Activated CD4-positive, alpha-beta memory T cell treated with anti-CD3 and anti-CD28 coated beads, Interleukin-2, amount 10 ng/mL, durations not matched to agents 7 days and 5 days (primary cell): Measurements from ENCODE around the gene ALS2. TPM values are rescaled to one million over a fixed set of nuclear protein-coding genes. Genes with fewer than 3 reads are reported as not detected.
"Not testable (repeated sequence)": the region's sequence is repeated elsewhere in the genome, so short reads cannot be mapped to it uniquely, and the experiment has no call there.

Source experiments
- CTCF ChIA-PET: fragments of 350-600 bp; sonication (Branson Sonifier 250); formaldehyde crosslinking; loops from one replicate; lab custom pipeline; 2021; ENCODE audit warnings: antibody characterized with exemption, inconsistent platforms; lab: Charles Lee
- POLR2A ChIA-PET: fragments of 350-600 bp; sonication (Branson Sonifier 250); formaldehyde crosslinking; loops from one replicate; lab custom pipeline; 2021; ENCODE audit warnings: antibody characterized with exemption; lab: Charles Lee
- DNase-seq: peaks from one replicate; pipeline ENCODE4 v3.0.0-alpha.2; 2020
- H3K27ac Mint-ChIP-seq: one replicate; pipeline ENCODE4 v1.8.0; 2021; ENCODE audit warnings: mild to moderate bottlenecking, mixed read lengths
- H3K27me3 Mint-ChIP-seq: one replicate; pipeline ENCODE4 v1.8.0; 2021; ENCODE audit warnings: mixed read lengths
- H3K36me3 Mint-ChIP-seq: one replicate; pipeline ENCODE4 v1.8.0; 2021; ENCODE audit warnings: low read depth, mixed read lengths
- H3K4me1 Mint-ChIP-seq: one replicate; pipeline ENCODE4 v1.8.0; 2021; ENCODE audit warnings: mixed read lengths
- H3K4me3 Mint-ChIP-seq: one replicate; pipeline ENCODE4 v1.8.0; 2021; ENCODE audit warnings: mild to moderate bottlenecking, mixed read lengths
- H3K9me3 Mint-ChIP-seq: one replicate; pipeline ENCODE4 v1.8.0; 2021; ENCODE audit warnings: mixed read lengths
- total RNA-seq, 2 experiments: library from RNA; stranded (reverse); gene quantifications; one replicate each; pipeline ENCODE4 v1.2.3, GENCODE V29; 2021

ALS2 gene
- total RNA-seq, 2 experiments from 2014 or later, result 13.3 to 13.5 TPM

DNA sequence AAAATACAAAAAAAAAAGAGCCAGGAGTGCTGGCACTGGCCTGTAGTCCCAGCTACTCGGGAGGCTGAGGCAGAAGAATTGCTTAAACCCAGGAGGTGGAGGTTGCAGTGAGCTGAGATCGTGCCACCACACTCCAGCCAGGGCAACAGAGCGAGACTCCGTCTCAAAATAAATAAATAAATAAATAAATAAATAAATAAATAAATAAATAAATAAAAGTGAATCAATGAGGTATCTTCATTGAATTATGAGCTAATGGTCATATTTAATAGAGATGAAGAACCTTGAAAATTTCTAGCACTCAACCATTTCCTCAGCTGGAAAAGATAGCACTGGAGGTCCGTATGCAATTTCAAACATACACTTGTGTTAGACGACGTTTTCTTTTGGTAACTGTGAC lies 16.3 kb downstream of the ALS2 start:
- H3K4me3 Mint-ChIP-seq, DNase-seq, H3K4me1 Mint-ChIP-seq, H3K9me3 Mint-ChIP-seq, H3K27ac Mint-ChIP-seq, H3K27me3 Mint-ChIP-seq: not testable (repeated sequence)
- H3K36me3 Mint-ChIP-seq, result peaks cover 11% of the 10 kb centered on the region
- CTCF ChIA-PET, result interaction anchor here (1.3 kb wide), 1 partner anchor 16 kb away, joined by 4 read pairs; the partner anchor contains the start of gene ALS2
- POLR2A ChIA-PET, result interaction anchor here (1.7 kb wide), 1 partner anchor 9 kb away, joined by 5 read pairs; no protein-coding TSS in a partner anchor

GRCh38 chr2:201761101-201761500 lies 19.6 kb downstream of the ALS2 start:
- H3K27me3 Mint-ChIP-seq, result no peaks in the 10 kb centered on the region
- no peak overlapping the region for H3K4me3 Mint-ChIP-seq
- DNase-seq, result no peak
- no peaks in the 10 kb centered on the region for H3K4me1 Mint-ChIP-seq
- ChIA-PET POLR2A (interaction anchor here (2.1 kb wide), 1 partner anchor 20 kb away, joined by 5 read pairs; the partner anchor contains the start of gene ALS2), CTCF (no interaction called here)
- no peak overlapping the region for H3K27ac Mint-ChIP-seq
- H3K9me3 Mint-ChIP-seq, result no peaks in the 10 kb centered on the region
- peaks cover 5% of the 10 kb centered on the region for H3K36me3 Mint-ChIP-seq

DNA sequence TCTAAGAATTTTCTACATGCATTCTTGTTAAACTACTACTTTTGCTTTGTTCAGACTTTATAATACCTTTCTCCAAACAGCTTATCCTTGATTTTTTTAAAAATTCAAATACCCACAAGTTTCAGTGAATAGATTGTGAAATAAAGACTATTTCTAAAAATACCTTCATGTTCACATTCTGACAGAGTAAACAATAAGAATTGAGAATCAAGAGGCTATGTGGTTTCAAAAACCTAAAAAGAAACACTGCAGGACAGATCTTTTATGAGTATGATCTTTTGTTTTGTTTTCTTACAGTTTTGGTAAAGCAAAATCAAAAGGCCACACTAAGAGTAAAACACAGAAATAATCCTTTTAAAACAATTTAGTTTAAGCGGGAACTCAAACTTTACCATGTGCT lies 21.2 kb downstream of the ALS2 start:
- no peak overlapping the region for H3K27ac Mint-ChIP-seq
- ChIA-PET CTCF (interaction anchor here (1.2 kb wide), 1 partner anchor 72 kb away, joined by 4 read pairs; no protein-coding TSS in a partner anchor), POLR2A (no interaction called here)
- H3K4me1 Mint-ChIP-seq, result no peaks in the 10 kb centered on the region
- peaks cover 5% of the 10 kb centered on the region for H3K36me3 Mint-ChIP-seq
- H3K4me3 Mint-ChIP-seq, result no peak overlapping the region
- no peaks in the 10 kb centered on the region for H3K9me3 Mint-ChIP-seq
- H3K27me3 Mint-ChIP-seq, result no peaks in the 10 kb centered on the region
- no peak for DNase-seq

GRCh38 chr2:201758873-201759272 lies 21.9 kb downstream of the ALS2 start:
- POLR2A ChIA-PET, result no interaction called here
- H3K27me3 Mint-ChIP-seq, result no peaks in the 10 kb centered on the region
- H3K4me1 Mint-ChIP-seq, result no peaks in the 10 kb centered on the region
- H3K36me3 Mint-ChIP-seq, result peaks cover 5% of the 10 kb centered on the region
- no peak overlapping the region for H3K27ac Mint-ChIP-seq
- CTCF ChIA-PET, result interaction anchor here (1.2 kb wide), 1 partner anchor 71 kb away, joined by 4 read pairs; no protein-coding TSS in a partner anchor
- no peak for DNase-seq
- no peaks in the 10 kb centered on the region for H3K9me3 Mint-ChIP-seq
- no peak overlapping the region for H3K4me3 Mint-ChIP-seq

GRCh38 chr2:201758234-201758633 lies 22.5 kb downstream of the ALS2 start:
- Mint-ChIP-seq H3K4me1 (no peaks in the 10 kb centered on the region), H3K9me3 (no peaks in the 10 kb centered on the region), H3K27ac (no peak overlapping the region), H3K27me3 (no peaks in the 10 kb centered on the region), H3K36me3 (peaks cover 5% of the 10 kb centered on the region), H3K4me3 (no peak overlapping the region)
- CTCF ChIA-PET, result no interaction called here
- no peak for DNase-seq
- POLR2A ChIA-PET, result no interaction called here

GRCh38 chr2:201754717-201755415 lies 25.9 kb downstream of the ALS2 start:
- no peak overlapping the region for H3K4me3 Mint-ChIP-seq
- H3K27me3 Mint-ChIP-seq, result no peaks in the 10 kb centered on the region
- H3K4me1 Mint-ChIP-seq, result no peaks in the 10 kb centered on the region
- ChIA-PET CTCF (interaction anchor here (0.7 kb wide), 1 partner anchor 21 kb away, joined by 3 read pairs; no protein-coding TSS in a partner anchor), POLR2A (no interaction called here)
- no peak for DNase-seq
- H3K36me3 Mint-ChIP-seq, result no peaks in the 10 kb centered on the region
- no peak overlapping the region for H3K27ac Mint-ChIP-seq
- no peaks in the 10 kb centered on the region for H3K9me3 Mint-ChIP-seq

GRCh38 chr2:201751566-201751965 lies 29.2 kb downstream of the ALS2 start:
- ChIA-PET CTCF (no interaction called here), POLR2A (no interaction called here)
- Mint-ChIP-seq H3K9me3 (no peaks in the 10 kb centered on the region), H3K4me1 (no peaks in the 10 kb centered on the region), H3K36me3 (no peaks in the 10 kb centered on the region), H3K4me3 (no peak overlapping the region), H3K27ac (no peak overlapping the region), H3K27me3 (no peaks in the 10 kb centered on the region)
- DNase-seq, result no peak

- H3K27me3 Mint-ChIP-seq, result no peaks in the 10 kb centered on the region
- H3K4me1 Mint-ChIP-seq, result no peaks in the 10 kb centered on the region
- no peaks in the 10 kb centered on the region for H3K36me3 Mint-ChIP-seq
- no peak for DNase-seq
- POLR2A ChIA-PET, result no interaction called here
- no peaks in the 10 kb centered on the region for H3K9me3 Mint-ChIP-seq
- H3K27ac Mint-ChIP-seq, result no peak overlapping the region
- no peak overlapping the region for H3K4me3 Mint-ChIP-seq
- CTCF ChIA-PET, result no interaction called here
Measured at GRCh38 chr2:201746551-201746950, 34.2 kb downstream of the ALS2 start.

- no peak for DNase-seq
- no peaks in the 10 kb centered on the region for H3K27me3 Mint-ChIP-seq
- H3K9me3 Mint-ChIP-seq, result peaks cover 11% of the 10 kb centered on the region
- no peak overlapping the region for H3K4me3 Mint-ChIP-seq
- ChIA-PET CTCF (no interaction called here), POLR2A (no interaction called here)
- peaks cover 1% of the 10 kb centered on the region for H3K4me1 Mint-ChIP-seq
- peaks cover 23% of the 10 kb centered on the region for H3K36me3 Mint-ChIP-seq
- no peak overlapping the region for H3K27ac Mint-ChIP-seq
Measured at GRCh38 chr2:201735486-201735885, 45.2 kb downstream of the ALS2 start.

GRCh38 chr2:201734111-201734510 lies 46.6 kb downstream of the ALS2 start:
- DNase-seq, result no peak
- peaks cover 11% of the 10 kb centered on the region for H3K9me3 Mint-ChIP-seq
- H3K36me3 Mint-ChIP-seq, result peaks cover 23% of the 10 kb centered on the region
- ChIA-PET CTCF (no interaction called here), POLR2A (no interaction called here)
- no peaks in the 10 kb centered on the region for H3K27me3 Mint-ChIP-seq
- H3K4me1 Mint-ChIP-seq, result peaks cover 1% of the 10 kb centered on the region
- H3K4me3 Mint-ChIP-seq, result no peak overlapping the region
- H3K27ac Mint-ChIP-seq, result no peak overlapping the region

- peaks cover 1% of the 10 kb centered on the region for H3K4me1 Mint-ChIP-seq
- POLR2A ChIA-PET, result no interaction called here
- H3K27ac Mint-ChIP-seq, result no peak overlapping the region
- peaks cover 11% of the 10 kb centered on the region for H3K9me3 Mint-ChIP-seq
- no peak overlapping the region for H3K4me3 Mint-ChIP-seq
- H3K27me3 Mint-ChIP-seq, result no peaks in the 10 kb centered on the region
- peaks cover 21% of the 10 kb centered on the region for H3K36me3 Mint-ChIP-seq
- no peak for DNase-seq
- CTCF ChIA-PET, result no interaction called here
Measured at GRCh38 chr2:201733544-201733943, 47.2 kb downstream of the ALS2 start.

DNA sequence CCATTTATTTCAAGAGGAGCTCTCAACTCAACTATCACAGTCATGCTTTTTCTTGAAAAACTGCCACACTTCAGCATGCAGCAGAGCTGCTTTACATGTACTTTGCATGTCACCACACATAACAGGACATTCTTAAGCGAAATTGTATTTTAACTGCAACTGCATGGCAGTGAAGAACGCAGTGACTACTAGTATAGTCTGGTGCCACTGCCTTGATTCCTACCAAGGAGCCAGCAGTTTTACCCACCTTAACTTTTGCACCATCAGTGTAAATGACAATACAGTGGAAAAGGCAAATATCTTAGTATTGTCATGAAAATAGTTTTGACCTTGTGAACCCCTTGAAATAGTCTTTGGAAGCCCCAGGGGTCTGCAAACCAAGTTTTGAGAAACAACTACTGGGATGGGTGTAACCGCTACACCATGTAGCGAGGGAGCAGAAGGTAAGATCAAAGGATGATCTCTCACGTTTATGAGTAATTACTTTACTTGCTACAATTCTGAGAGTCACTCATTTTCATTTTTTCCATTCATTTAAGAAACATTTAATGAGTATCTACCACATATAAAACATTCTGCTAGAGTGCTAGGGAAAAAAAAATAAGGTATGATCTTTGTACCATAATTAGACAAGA lies 50.0 kb downstream of the ALS2 start:
- Mint-ChIP-seq H3K36me3 (peaks cover 8% of the 10 kb centered on the region), H3K27ac (no peak overlapping the region), H3K4me3 (no peak overlapping the region), H3K9me3 (peaks cover 6% of the 10 kb centered on the region), H3K4me1 (peaks cover 1% of the 10 kb centered on the region), H3K27me3 (no peaks in the 10 kb centered on the region)
- DNase-seq, result no peak
- POLR2A ChIA-PET, result no interaction called here
- CTCF ChIA-PET, result interaction anchor here (1.0 kb wide), 1 partner anchor 252 kb away, joined by 3 read pairs; no protein-coding TSS in a partner anchor

DNA sequence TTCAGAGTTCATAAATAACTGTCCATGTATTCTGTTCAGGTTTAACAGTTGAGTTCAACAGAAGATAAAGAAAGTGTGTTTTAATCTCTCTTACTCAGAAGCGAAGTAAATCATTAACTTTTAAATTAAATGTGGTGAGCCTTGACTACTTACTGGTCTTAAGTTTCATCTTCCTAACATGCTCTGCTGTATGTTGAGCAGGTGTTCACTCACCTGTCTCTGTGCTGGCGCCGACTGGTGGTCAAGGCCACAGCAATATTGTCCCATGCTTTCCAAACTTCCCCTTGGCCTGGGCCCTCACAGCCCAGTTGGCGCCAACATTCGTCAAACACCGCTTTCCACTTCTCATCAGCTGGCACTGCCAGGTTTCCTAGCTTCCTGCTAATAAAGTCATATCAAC lies 65.3 kb downstream of the ALS2 start:
- H3K27me3 Mint-ChIP-seq, result no peaks in the 10 kb centered on the region
- CTCF ChIA-PET, result no interaction called here
- H3K4me1 Mint-ChIP-seq, result no peaks in the 10 kb centered on the region
- POLR2A ChIA-PET, result no interaction called here
- no peak for DNase-seq
- H3K27ac Mint-ChIP-seq, result no peak overlapping the region
- no peak overlapping the region for H3K4me3 Mint-ChIP-seq
- peaks cover 3% of the 10 kb centered on the region for H3K9me3 Mint-ChIP-seq
- H3K36me3 Mint-ChIP-seq, result peaks cover 31% of the 10 kb centered on the region
